ENCODE measurements around the gene ECHDC3.

- TF ChIP-seq POLR2A (IDR thresholded peaks at IDR 0.05) (no peak), EP300 (IDR thresholded peaks at IDR 0.05) (no peak), CTCF (IDR thresholded peaks at IDR 0.05) (no peak), POLR2AphosphoS5 (IDR thresholded peaks at IDR 0.05) (no peak)
These were observed 48.8 kb upstream of the ECHDC3 start for GRCh38 chr10:11693376-11693775.

All from suprapubic skin (tissue), 4 donors.